Suppressor macrophage treated with lipopolysaccharide for 4 hours (primary cell): ENCODE results near the gene KRTAP12-4.
"Not testable (repeated sequence)": the region's sequence is repeated elsewhere in the genome, so short reads cannot be mapped to it uniquely, and the experiment has no call there.

Source experiments
- DNase-seq: peaks from one replicate; pipeline ENCODE4 v3.0.0-alpha.2; 2020

The KRTAP12-4 gene

GRCh38 chr21:44653656-44654575 is 543 bp downstream of the KRTAP12-4 start:
- DNase-seq: no peak

- DNase-seq: no peak
Measured at GRCh38 chr21:44653123-44653522, 1.3 kb downstream of the KRTAP12-4 start.

GRCh38 chr21:44650973-44651675 is 3.3 kb downstream of the KRTAP12-4 start:
- no peak for DNase-seq

- DNase-seq: no peak
Measured at GRCh38 chr21:44650265-44650972, 4.0 kb downstream of the KRTAP12-4 start.

GRCh38 chr21:44649521-44650100 is 4.8 kb downstream of the KRTAP12-4 start:
- no peak for DNase-seq

GRCh38 chr21:44648557-44649311 is 5.7 kb downstream of the KRTAP12-4 start:
- no peak for DNase-seq

GRCh38 chr21:44647222-44647552 is 7.3 kb downstream of the KRTAP12-4 start:
- no peak for DNase-seq

- not testable (repeated sequence) for DNase-seq
Measured at GRCh38 chr21:44646366-44647221, 7.9 kb downstream of the KRTAP12-4 start, which contains the start of gene KRTAP10-11. TSS of gene KRTAP10-11 (plus strand) at chr21:44646414. CDS start at chr21:44646459, 45 bp downstream.

GRCh38 chr21:44644878-44645277 is 9.6 kb downstream of the KRTAP12-4 start:
- no peak for DNase-seq

GRCh38 chr21:44643741-44644310 is 10.6 kb downstream of the KRTAP12-4 start:
- DNase-seq: no peak

- no peak for DNase-seq
Measured at GRCh38 chr21:44640761-44641160, 13.7 kb downstream of the KRTAP12-4 start.

- DNase-seq: no peak
Measured at GRCh38 chr21:44639331-44639655, 15.2 kb downstream of the KRTAP12-4 start.

GRCh38 chr21:44638506-44639330 is 15.7 kb downstream of the KRTAP12-4 start:
- not testable (repeated sequence) for DNase-seq

GRCh38 chr21:44637851-44638348 is 16.6 kb downstream of the KRTAP12-4 start:
- not testable (repeated sequence) for DNase-seq

GRCh38 chr21:44637018-44637850 is 17.2 kb downstream of the KRTAP12-4 start, which contains the start of gene KRTAP10-10:
TSS of gene KRTAP10-10 (plus strand) at chr21:44637356. CDS start at chr21:44637418, 62 bp downstream.
- no peak for DNase-seq

- DNase-seq: no peak
Measured at GRCh38 chr21:44636209-44637017, 18.0 kb downstream of the KRTAP12-4 start.

GRCh38 chr21:44632067-44632466 is 22.4 kb downstream of the KRTAP12-4 start:
- DNase-seq: no peak

GRCh38 chr21:44630440-44630839 is 24.0 kb downstream of the KRTAP12-4 start:
- no peak for DNase-seq
